A673 (cell line): ENCODE measurements around the gene ZNF552.
"Not testable (repeated sequence)": the region's sequence is repeated elsewhere in the genome, so short reads cannot be mapped to it uniquely, and the experiment has no call there.

Experiments used
- CTCF ChIP-seq: fragments of 300-800, 200-600 bp; sonication (generic); conservative IDR thresholded peaks from 2 replicates; pipeline ENCODE4 v1.5.1; 2017; ENCODE audit warnings: low read depth, mild to moderate bottlenecking, antibody characterized with exemption, low read length, moderate library complexity, mixed read lengths
- EZH2 ChIP-seq: fragments of 200-600 bp; sonication (generic); IDR thresholded peaks from 2 replicates; pipeline ENCODE4 v1.6.1; 2017; ENCODE audit warnings: borderline replicate concordance, low read depth, mild to moderate bottlenecking, mixed read lengths, antibody characterized with exemption, low read length; ENCODE audit not compliant: poor library complexity, severe bottlenecking

- TF ChIP-seq CTCF, EZH2: not testable (repeated sequence)
Observed at GRCh38 chr19:57823608-57824007, 8.9 kb upstream of the ZNF552 start.
